GM10847 (cell line): ENCODE measurements around the gene OR10H1.

Experiments used
- POLR2A ChIP-seq: IDR thresholded peaks from 2 replicates; pipeline ENCODE4 v1.6.1; 2011; ENCODE audit not compliant: insufficient read length; ENCODE audit errors: extremely low read depth

OR10H1 gene

DNA sequence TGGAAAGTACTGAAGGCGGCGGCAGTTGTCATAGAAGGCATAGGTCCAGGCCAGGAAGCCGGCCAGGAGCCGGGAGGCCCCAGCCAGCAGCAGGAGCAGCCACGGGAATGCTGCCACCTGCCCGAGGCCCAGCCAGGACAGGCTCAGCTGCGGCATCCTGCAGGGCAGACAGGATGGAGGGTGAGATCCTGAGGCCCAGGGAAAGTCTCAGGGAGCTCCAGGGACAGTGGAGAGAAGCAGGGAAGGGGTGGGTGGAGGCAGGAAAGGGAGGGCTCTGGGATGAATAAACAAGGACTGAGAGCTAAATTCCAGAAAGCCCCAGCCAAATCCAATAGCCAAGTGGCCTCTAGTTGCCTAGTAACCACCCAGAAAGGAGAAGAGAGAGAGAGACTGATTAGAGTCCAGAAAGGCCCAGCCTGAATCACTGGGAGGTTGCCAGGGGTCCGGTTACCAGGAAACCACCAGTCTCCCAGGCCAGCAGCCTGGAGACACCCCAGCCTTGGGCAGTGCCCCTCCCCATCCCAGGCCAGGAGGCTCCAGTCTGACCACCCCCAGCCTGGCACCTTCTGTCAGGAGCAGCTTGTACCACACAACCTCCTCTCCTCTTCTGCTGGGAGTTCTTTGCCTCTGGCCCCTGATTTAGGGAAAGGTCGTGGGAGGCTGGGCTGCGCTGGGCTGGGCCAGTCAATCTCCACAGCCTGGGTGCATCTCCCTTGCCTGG, 35.5 kb downstream of the OR10H1 start:
- no peak for TF ChIP-seq POLR2A

GRCh38 chr19:15776991-15777970, 38.2 kb downstream of the OR10H1 start:
- TF ChIP-seq POLR2A: no peak

GRCh38 chr19:15776264-15776663, 39.2 kb downstream of the OR10H1 start:
- no peak for TF ChIP-seq POLR2A

GRCh38 chr19:15775249-15775648, 40.2 kb downstream of the OR10H1 start:
- no peak for TF ChIP-seq POLR2A

DNA sequence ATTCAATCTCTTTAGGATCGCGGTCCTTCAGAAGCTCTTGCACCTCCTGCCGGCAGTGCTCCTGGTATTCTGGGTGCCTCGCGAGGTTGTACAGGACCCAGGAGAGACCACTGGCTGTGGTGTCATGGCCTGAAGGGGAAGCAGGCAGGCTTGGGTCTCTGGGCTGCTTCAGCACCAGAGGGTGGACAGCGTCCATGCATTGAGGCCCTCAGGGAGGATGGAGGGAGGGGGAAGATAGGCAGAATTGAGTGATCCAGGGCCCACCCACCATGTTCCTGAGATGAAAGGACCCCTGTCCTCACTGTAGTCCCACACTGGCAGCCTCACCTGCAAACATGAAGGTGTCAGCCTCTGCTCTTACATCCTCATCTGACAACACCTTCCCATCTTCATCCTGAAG, 45.9 kb downstream of the OR10H1 start:
- TF ChIP-seq POLR2A: no peak

DNA sequence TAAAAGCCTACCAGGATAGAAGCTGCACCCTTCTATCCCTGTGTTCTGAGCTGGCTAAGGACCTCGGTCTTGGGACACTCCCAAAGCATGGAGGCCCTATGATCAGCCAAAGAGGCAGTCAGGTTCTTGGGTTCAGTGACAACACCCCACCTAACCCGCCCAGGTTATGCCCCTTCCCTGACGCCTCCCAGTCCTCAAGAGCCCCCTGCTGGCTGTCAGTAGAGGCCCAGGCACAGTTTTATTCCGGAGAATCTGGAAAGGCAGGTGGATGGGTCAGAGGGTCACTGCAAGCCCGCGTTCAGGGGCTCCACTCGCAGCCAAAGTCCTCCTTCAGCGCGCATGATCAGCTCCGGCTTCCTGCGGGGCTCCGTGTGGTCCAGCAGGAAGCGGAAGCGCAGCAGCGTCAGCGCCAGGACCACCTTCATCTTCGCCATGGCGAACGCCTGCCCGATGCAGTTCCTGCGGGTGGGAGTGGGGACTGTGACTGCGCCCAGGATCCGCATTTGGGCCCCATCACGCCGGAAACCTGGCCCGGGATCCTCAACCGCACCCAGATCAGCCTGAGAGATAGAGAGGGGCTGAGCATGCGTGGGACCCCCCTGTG, 55.4 kb downstream of the OR10H1 start:
- no peak for TF ChIP-seq POLR2A

DNA sequence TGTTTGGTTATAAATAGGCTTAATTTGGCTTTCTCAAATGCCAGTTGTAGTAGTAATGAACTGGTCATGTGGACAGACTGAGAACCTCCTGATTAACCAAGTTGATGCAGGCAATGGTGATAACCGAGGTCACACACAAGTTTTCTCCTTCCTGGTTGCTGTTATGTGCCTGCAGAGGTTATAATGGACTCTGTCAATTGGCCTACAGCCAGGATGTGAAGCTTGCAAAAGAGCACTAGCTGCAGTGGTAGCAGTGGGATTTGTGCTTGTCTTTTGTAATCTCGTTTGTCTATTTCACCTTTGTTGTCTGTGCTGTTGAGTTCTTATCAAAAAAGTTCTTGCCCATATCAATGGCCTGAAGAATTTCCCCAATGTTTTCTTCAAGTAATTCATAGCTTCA, 57.1 kb downstream of the OR10H1 start:
- no peak for TF ChIP-seq POLR2A
